GM12875 (cell line): ENCODE measurements around the gene PSMA5.

Experiments used
- H3K4me3 ChIP-seq: one replicate; pipeline ENCODE4 v1.5.1; 2011; ENCODE audit warnings: low read depth, low read length, control low read depth
- CTCF ChIP-seq: IDR thresholded peaks from 2 replicates; pipeline ENCODE4 v1.5.1; 2011; ENCODE audit warnings: low read depth, mild to moderate bottlenecking, control low read depth, inconsistent platforms, low read length, moderate library complexity, borderline replicate concordance; ENCODE audit not compliant: insufficient read depth

Gene PSMA5

GRCh38 chr1:109389638-109390341 is 36.5 kb downstream of the PSMA5 start:
- TF ChIP-seq CTCF: no peak
- no peak overlapping the region for H3K4me3 ChIP-seq

GRCh38 chr1:109388884-109389637 is 37.2 kb downstream of the PSMA5 start:
- TF ChIP-seq CTCF: no peak
- H3K4me3 ChIP-seq: no peak overlapping the region

- H3K4me3 ChIP-seq: no peak overlapping the region
- TF ChIP-seq CTCF: no peak
These were observed 38.0 kb downstream of the PSMA5 start for GRCh38 chr1:109388208-109388711.

GRCh38 chr1:109386054-109386717 is 40.1 kb downstream of the PSMA5 start:
- H3K4me3 ChIP-seq: no peak overlapping the region
- TF ChIP-seq CTCF: no peak

GRCh38 chr1:109385417-109385816 is 40.8 kb downstream of the PSMA5 start:
- TF ChIP-seq CTCF: no peak
- H3K4me3 ChIP-seq: no peak overlapping the region

GRCh38 chr1:109383854-109384253 is 42.4 kb downstream of the PSMA5 start:
- H3K4me3 ChIP-seq: no peak overlapping the region
- no peak for TF ChIP-seq CTCF
